Fibroblast of the aortic adventitia (primary cell): Measurements from ENCODE around the gene MMP28. TPM values are rescaled to one million over a fixed set of nuclear protein-coding genes. Genes with fewer than 3 reads are reported as not detected.

Experiments
- DNase-seq: peaks from one replicate; pipeline ENCODE4 v3.0.0-alpha.2; 2010; ENCODE audit warnings: low read depth
- H3K4me3 ChIP-seq: 2 replicates; pipeline ENCODE4 v1.5.1; 2011; ENCODE audit warnings: low read depth, mild to moderate bottlenecking, control low read depth, low read length, moderate library complexity
- CTCF ChIP-seq: IDR thresholded peaks from 2 replicates; pipeline ENCODE4 v1.5.1; 2011; ENCODE audit warnings: mild to moderate bottlenecking, low read length, control low read depth, inconsistent platforms; ENCODE audit not compliant: insufficient read depth
- total RNA-seq: library from RNA; depleted of rRNA; stranded (reverse); fragments of >200 nt; gene quantifications from 2 replicates; pipeline ENCODE4 v1.2.3, GENCODE V29; 2012; ENCODE audit warnings: low replicate concordance

MMP28 gene
- total RNA-seq, 1 donor = 0.09 TPM

- DNase-seq = no peak
- H3K4me3 ChIP-seq = no peak overlapping the region
- TF ChIP-seq CTCF = no peak
Measured at GRCh38 chr17:35728551-35728950, 66.9 kb downstream of the MMP28 start.

DNA sequence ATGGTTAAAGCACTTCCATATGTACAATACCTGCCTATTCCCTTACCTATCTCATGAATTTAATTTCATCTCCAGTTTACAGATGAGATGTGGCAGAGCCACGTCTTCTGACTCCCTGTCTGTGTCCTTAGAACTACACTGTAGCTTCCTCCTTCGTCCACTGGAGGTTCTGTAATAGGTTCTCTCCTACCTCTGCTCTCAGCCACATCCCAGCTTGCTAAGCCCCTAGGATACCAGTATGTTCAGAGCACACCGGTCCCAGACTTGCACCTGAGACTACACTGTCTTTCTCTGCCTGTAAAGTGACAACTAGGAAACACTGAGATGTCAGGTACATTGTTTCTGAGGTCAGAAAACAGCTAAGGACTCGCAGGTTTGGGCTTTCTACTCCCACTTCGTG is 67.8 kb downstream of the MMP28 start:
- TF ChIP-seq CTCF = no peak
- no peak overlapping the region for H3K4me3 ChIP-seq
- DNase-seq = no peak

- H3K4me3 ChIP-seq = no peak overlapping the region
- DNase-seq = no peak
- no peak for TF ChIP-seq CTCF
Measured at GRCh38 chr17:35726953-35727460, 68.4 kb downstream of the MMP28 start.

DNA sequence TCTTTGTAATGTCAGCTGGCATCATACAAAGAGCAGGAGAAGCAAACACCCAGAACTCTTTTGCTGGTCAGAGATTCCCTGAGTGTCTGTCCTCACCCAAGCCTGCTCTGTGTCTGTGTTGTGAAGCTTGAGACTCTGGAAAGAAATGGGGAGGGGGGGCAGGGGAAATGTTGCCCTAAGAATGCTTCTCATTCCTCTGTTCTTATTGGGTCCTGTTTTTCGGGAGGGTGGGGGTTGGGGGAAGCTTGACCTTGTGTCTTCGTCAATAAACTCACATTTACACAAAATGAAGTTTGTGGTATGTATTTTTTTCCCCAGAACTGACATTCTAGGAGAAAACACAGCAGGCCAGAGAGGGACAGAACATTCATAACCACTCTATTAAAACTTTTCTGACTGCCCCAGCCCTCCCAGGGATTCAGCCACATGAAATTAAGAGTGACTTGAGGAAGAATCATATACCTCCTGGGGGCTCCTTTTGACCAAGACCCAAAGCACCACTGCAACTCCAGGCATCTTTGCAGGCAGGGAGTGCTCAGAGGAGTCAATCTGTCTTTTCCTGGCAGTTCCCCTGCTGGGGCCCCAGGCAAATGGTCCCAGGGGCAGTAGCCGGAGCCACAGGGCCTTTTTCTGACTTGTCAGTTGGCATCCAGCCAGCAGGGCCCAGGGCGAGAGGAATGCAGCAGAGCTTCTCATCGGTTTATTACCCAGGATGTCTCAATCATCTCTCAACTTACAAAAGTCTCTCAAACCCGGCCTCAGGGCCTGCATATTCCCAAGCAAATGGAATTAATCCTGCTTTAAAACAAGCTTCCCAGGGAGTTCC is 69.1 kb downstream of the MMP28 start:
- no peak overlapping the region for H3K4me3 ChIP-seq
- DNase-seq = peak; percentile 77
- TF ChIP-seq CTCF = no peak

DNA sequence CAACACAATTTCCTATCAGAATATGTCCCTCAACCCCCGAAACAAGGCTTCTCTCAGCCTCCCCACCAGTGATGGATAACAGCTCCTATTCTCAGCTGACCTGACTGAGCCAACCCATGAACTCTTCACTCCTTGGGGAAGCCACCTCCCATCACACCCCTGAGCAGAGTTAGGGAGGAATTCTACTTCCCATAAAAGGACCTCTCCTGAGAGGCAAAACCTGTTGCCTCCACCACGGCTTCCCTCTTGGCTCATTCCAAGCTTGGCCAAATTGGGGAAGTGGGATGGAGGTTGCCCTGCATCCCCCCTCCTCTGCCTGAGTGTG is 69.7 kb downstream of the MMP28 start:
- no peak for DNase-seq
- no peak overlapping the region for H3K4me3 ChIP-seq
- TF ChIP-seq CTCF = no peak

DNA sequence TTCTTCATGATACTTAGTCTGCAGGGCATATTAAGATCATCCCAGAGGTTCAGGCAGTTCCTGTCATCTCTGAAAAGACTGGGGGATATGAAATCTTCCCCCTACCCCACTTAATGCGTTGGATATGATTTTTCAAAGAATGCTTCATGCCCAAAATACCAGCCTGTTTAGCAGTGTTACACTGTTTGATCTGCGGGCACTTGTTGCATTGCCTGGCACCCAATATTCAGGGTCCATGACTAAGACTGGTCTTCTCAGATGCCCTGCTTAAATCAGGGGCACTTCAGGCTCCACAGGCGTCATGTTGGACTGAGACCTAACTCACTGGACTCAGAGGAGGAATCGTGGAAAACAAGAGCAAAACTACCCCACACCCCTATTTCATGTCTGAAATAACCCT is 70.4 kb downstream of the MMP28 start:
- TF ChIP-seq CTCF = no peak
- DNase-seq = no peak
- H3K4me3 ChIP-seq = no peak overlapping the region

DNA sequence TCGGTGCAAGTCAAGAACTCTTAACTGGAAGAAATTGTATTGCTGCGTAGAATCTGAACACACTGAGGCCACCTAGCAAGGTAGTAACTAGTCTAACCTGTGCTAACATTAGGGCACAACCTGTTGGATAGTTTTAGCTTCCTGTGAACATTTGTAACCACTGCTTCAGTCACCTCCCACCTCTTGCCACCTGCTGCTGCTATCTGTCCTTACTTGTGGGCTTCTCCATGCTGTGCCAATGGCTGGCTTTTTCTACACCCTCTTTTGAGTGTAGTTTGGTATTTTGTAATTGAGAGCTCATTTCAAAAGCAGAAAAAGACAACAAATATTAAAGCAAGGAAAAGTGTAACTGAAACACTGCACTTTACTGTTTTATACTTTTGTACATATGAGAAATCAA is 71.7 kb downstream of the MMP28 start:
- H3K4me3 ChIP-seq = no peak overlapping the region
- TF ChIP-seq CTCF = no peak
- no peak for DNase-seq
